Anterior cingulate cortex (tissue), 58 donors: ENCODE results near the gene STAB1.

Experiments used
- DNase-seq, 58 donors: peaks; one replicate each; lab custom pipeline; 2025; lab: John Stamatoyannopoulos, UW

STAB1 gene

GRCh38 chr3:52532517-52532837 is 37.3 kb downstream of the STAB1 start:
- peak in 1 of 58 donors; percentile 28 for DNase-seq

GRCh38 chr3:52532838-52533622 is 37.9 kb downstream of the STAB1 start:
- DNase-seq = peak in 1 of 58 donors; percentile 16

- peak in 36 of 58 donors; percentile 3 to 72 (median 38) for DNase-seq
These were observed 38.6 kb downstream of the STAB1 start, which contains the start of gene NT5DC2 for GRCh38 chr3:52533623-52534280. Gene NT5DC2, minus strand, starts transcription at chr3:52533857. Its CDS starts 120 bp downstream, at chr3:52533737.

GRCh38 chr3:52534281-52535183 is 39.4 kb downstream of the STAB1 start:
- no peak for DNase-seq

- no peak for DNase-seq
These were observed 40.4 kb downstream of the STAB1 start for GRCh38 chr3:52535411-52536111.

GRCh38 chr3:52536112-52536368 is 40.9 kb downstream of the STAB1 start:
- DNase-seq = no peak

- DNase-seq = peak; percentile 84 to 99 (median 96)
These were observed 41.4 kb downstream of the STAB1 start, which contains the start of gene UQCC5 for GRCh38 chr3:52536369-52537164. Gene UQCC5, plus strand, starts transcription at chr3:52536605. Its CDS starts 151 bp downstream, at chr3:52536756.

GRCh38 chr3:52537165-52537620 is 42.1 kb downstream of the STAB1 start:
- no peak for DNase-seq

GRCh38 chr3:52537726-52538421 is 42.7 kb downstream of the STAB1 start:
- DNase-seq = no peak

- no peak for DNase-seq
These were observed 44.0 kb downstream of the STAB1 start for GRCh38 chr3:52539010-52539653.

GRCh38 chr3:52541050-52541449 is 45.9 kb downstream of the STAB1 start:
- DNase-seq = no peak

- DNase-seq = no peak
These were observed 49.8 kb downstream of the STAB1 start for GRCh38 chr3:52544937-52545336.

GRCh38 chr3:52546111-52546901 is 51.2 kb downstream of the STAB1 start:
- DNase-seq = no peak

- DNase-seq = no peak
These were observed 52.0 kb downstream of the STAB1 start for GRCh38 chr3:52547143-52547542.

GRCh38 chr3:52551118-52551517 is 56.0 kb downstream of the STAB1 start:
- no peak for DNase-seq

GRCh38 chr3:52552089-52552488 is 57.0 kb downstream of the STAB1 start:
- DNase-seq = no peak

- DNase-seq = no peak
These were observed 59.1 kb downstream of the STAB1 start for GRCh38 chr3:52554026-52554755.
